Panc1 (cell line): ENCODE results near the gene DCTN2.

Experiments used
- POLR2AphosphoS5 ChIP-seq: IDR thresholded peaks from 2 replicates; pipeline ENCODE4 v1.6.1; 2012; ENCODE audit warnings: mild to moderate bottlenecking, low read depth, low read length, moderate library complexity
- SIN3A ChIP-seq: IDR thresholded peaks from 2 replicates; pipeline ENCODE4 v1.6.1; 2012; ENCODE audit warnings: low read depth, mild to moderate bottlenecking, low read length, moderate library complexity, borderline replicate concordance; ENCODE audit not compliant: insufficient read depth
- TF ChIP-seq, protein P1 (sequence below): fragments of 450-650 bp; IDR thresholded peaks from 2 replicates; pipeline ENCODE4 v1.5.1; 2017; ENCODE audit warnings: mild to moderate bottlenecking
- TF ChIP-seq, protein P2 (sequence below), 2 experiments: IDR thresholded peaks; 2 replicates each; pipeline ENCODE4 v1.6.1; 2011 to 2012; ENCODE audit warnings: low read depth in 2 of 2, control low read depth in 1 of 2, low read length in 1 of 2, mild to moderate bottlenecking in 1 of 2, moderate library complexity in 1 of 2; ENCODE audit not compliant: insufficient read depth in 1 of 2

DNA sequence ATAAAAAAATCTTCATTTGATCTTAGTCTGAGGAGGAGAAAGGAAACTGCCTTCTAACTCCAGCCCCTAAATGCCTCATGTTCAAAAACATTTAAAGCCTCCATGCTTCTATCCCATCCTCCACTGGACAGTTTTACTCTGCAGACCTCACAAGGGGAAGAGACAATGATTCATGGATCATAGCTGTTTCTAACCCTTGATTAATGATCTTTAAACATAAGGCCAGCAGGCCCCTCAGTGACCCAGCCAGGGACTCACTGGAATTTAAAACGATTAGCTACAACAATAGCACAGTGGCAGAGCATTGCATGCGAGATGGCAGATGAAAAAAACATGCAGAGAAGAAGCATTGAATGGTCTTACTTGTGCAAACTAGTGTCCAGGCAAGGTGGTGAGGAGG is 6.0 kb downstream of the DCTN2 start:
- TF ChIP-seq, protein P1, sequence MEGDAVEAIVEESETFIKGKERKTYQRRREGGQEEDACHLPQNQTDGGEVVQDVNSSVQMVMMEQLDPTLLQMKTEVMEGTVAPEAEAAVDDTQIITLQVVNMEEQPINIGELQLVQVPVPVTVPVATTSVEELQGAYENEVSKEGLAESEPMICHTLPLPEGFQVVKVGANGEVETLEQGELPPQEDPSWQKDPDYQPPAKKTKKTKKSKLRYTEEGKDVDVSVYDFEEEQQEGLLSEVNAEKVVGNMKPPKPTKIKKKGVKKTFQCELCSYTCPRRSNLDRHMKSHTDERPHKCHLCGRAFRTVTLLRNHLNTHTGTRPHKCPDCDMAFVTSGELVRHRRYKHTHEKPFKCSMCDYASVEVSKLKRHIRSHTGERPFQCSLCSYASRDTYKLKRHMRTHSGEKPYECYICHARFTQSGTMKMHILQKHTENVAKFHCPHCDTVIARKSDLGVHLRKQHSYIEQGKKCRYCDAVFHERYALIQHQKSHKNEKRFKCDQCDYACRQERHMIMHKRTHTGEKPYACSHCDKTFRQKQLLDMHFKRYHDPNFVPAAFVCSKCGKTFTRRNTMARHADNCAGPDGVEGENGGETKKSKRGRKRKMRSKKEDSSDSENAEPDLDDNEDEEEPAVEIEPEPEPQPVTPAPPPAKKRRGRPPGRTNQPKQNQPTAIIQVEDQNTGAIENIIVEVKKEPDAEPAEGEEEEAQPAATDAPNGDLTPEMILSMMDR, result no peak
- TF ChIP-seq POLR2AphosphoS5, result no peak
- TF ChIP-seq SIN3A, result no peak
- TF ChIP-seq, protein P2, sequence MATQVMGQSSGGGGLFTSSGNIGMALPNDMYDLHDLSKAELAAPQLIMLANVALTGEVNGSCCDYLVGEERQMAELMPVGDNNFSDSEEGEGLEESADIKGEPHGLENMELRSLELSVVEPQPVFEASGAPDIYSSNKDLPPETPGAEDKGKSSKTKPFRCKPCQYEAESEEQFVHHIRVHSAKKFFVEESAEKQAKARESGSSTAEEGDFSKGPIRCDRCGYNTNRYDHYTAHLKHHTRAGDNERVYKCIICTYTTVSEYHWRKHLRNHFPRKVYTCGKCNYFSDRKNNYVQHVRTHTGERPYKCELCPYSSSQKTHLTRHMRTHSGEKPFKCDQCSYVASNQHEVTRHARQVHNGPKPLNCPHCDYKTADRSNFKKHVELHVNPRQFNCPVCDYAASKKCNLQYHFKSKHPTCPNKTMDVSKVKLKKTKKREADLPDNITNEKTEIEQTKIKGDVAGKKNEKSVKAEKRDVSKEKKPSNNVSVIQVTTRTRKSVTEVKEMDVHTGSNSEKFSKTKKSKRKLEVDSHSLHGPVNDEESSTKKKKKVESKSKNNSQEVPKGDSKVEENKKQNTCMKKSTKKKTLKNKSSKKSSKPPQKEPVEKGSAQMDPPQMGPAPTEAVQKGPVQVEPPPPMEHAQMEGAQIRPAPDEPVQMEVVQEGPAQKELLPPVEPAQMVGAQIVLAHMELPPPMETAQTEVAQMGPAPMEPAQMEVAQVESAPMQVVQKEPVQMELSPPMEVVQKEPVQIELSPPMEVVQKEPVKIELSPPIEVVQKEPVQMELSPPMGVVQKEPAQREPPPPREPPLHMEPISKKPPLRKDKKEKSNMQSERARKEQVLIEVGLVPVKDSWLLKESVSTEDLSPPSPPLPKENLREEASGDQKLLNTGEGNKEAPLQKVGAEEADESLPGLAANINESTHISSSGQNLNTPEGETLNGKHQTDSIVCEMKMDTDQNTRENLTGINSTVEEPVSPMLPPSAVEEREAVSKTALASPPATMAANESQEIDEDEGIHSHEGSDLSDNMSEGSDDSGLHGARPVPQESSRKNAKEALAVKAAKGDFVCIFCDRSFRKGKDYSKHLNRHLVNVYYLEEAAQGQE (IDR thresholded peaks at IDR 0.05; ENCODE audit: insufficient read depth in 1 of 2, low read depth in 2 of 2, low read length in 1 of 2), result no peak
